GM12872 (cell line): Measurements from ENCODE around the gene QSOX1.

ENCODE experiments used
- TF ChIP-seq, protein P1 (sequence below): IDR thresholded peaks from 3 replicates; pipeline ENCODE4 v1.5.1; 2011; ENCODE audit warnings: low read depth, mild to moderate bottlenecking, low read length, moderate library complexity; ENCODE audit not compliant: insufficient read depth

Gene QSOX1

DNA sequence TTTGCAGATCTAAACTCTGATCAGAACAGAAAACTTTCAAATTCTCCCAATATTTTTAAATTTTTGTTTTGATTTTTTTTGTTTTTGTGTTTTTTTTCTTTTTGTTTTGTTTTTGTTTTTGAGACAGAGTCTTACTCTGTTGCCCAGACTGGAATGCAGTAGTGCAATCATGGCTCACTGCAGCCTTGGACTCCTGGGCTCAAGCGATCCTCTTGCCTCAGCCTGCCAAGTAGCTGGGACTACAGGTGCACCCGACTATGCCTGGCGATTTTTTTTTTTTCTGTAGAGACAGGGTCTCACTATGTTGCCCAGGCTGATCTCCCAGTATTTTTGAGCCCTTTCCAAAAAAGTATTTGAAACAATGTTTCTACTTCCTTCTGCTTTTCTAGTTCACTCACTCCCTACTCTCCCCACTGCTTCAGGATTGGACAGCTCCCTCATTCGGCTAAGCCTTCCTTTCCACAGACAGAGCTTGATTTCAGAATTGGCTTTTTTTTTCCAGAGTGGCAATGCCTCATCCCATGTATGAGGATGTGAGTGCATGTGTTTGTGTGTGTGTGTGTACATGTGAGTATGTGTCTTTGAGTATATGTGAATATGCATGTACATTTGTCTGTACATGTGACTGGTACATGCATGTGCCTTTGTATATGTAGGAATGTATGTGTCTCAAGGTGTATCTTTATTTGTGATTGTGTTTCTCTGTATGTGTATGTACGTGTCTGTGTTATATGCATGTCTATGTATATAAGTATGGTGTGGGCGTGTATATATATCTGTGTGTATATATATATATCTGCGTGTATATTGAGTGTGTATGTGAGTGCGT, 87.3 kb downstream of the QSOX1 start:
- TF ChIP-seq, protein P1, sequence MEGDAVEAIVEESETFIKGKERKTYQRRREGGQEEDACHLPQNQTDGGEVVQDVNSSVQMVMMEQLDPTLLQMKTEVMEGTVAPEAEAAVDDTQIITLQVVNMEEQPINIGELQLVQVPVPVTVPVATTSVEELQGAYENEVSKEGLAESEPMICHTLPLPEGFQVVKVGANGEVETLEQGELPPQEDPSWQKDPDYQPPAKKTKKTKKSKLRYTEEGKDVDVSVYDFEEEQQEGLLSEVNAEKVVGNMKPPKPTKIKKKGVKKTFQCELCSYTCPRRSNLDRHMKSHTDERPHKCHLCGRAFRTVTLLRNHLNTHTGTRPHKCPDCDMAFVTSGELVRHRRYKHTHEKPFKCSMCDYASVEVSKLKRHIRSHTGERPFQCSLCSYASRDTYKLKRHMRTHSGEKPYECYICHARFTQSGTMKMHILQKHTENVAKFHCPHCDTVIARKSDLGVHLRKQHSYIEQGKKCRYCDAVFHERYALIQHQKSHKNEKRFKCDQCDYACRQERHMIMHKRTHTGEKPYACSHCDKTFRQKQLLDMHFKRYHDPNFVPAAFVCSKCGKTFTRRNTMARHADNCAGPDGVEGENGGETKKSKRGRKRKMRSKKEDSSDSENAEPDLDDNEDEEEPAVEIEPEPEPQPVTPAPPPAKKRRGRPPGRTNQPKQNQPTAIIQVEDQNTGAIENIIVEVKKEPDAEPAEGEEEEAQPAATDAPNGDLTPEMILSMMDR = no peak

DNA sequence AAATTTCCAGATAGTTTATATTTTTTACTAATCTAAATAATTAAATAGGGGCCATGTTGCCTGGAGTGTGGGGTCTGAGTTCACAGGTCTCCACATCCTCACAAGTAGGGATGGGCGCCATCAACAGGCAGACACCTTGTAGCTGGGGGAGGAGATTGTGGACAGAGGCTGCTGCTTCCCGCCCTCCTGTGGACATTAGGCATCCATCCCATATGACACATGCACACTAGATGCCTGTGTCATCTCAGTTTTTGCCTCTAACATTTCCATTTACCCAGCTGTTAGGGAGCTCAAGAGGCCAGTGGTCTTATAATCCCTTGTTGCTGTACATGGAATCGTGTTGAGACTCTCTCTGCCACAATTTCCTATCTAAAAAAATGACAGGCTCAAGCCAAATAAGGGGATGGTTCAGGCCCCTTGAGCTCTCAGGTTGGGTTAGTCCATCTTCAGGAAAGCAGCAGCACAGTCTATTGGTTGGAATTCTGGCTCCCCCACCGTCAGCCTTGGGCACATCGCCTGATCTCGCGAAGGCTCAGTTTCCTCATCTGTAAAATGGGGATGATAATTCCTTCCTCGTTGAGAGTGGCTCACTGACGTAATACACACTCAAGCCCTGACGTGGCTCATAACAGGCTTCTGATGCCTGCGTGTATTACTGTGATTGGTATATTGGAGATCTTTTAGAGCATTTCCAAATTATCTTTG, 89.0 kb downstream of the QSOX1 start:
- TF ChIP-seq, protein P1 = no peak

DNA sequence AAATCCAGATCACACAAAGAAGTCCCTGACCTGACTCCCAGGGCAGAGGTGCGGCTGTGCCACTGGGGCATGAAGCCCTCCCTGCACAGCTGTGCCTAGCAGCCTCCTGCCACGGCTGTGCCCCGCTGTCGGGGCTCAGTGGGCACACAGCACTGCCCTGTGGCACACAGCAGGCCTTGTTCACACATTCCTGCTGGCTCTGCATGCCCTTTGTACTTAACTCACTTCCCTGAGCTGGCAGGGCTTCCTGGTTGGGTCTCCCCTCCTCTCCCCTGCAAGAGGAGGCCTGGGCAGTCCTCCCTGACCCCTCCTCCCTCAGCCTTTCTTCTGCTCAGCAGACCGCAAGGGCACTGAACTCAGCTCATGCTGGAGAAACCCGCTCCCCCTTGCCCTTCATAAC, 90.2 kb downstream of the QSOX1 start:
- TF ChIP-seq, protein P1 = no peak

DNA sequence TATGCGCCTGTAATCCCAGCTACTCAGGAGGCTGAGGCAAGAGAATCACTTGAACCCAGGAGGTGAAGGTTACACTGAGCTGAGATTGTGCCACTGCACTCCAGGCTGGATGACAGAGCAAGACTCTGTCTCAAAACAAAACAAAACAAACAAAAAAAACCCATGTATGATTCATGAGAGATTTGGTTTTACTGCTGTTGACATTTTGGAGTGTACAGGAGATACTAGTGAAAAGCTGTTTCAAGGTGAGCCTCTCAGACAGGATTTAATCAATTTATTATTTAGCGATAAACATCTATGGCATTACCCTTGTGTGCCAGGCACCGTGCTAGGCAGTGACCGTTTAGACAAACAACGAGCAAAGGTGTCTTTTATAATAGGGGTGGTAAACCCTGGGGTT, 91.9 kb downstream of the QSOX1 start:
- TF ChIP-seq, protein P1 = no peak

DNA sequence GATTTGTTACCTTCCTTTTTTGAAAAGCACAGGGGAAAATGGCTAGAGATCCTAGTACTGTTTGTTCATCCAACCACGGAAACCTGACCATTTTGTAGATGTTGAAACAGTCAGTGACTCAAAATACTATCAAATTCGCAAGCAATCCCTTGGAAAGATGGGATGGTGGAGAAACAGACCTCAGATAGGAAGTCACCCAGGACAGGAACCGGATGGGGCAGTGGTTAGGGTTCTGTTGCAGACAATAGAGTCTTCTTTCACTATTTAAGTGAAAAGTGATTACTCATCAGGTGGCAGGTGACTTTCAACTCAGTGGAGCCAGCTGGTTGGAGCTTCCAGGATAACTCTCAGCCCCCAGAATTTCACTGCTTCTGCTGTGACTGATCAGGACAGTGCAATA, 92.4 kb downstream of the QSOX1 start:
- TF ChIP-seq, protein P1 = no peak

DNA sequence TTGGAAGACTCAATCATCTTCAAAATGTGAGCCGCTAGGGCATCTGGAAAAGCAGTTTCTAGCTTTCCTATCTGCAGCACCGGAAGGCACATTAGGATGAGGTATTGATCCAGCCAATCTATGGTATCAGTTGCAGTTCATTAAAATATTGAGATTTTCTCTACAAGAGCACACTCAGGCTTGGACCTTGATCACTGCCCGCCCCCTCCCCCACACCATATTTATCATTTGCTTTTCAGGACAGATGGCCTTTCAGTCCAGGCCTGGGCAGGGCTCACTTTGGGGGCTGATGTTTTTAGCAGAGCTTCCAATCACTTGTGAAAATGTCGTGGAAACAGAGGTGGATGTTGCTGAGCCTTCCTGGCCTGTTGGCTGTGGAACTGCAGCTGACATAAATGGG, 92.9 kb downstream of the QSOX1 start:
- TF ChIP-seq, protein P1 = no peak

DNA sequence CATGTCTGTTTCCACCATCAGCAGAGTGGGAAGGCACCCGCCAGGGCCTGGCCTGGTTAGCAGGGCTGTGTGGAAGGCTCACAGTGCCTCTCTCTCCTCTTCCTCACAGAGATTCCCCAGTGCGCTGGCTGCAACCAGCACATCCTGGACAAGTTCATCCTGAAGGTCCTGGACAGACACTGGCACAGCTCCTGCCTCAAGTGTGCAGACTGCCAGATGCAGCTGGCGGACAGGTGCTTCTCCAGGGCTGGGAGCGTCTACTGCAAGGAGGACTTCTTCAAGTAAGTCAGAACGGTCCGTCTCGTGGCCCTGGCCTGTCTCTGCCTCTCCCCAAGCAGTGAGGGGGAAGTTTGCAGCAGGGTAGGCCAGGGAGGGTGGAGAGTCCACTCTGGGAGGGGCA, 93.5 kb downstream of the QSOX1 start:
- TF ChIP-seq, protein P1 = no peak
